ENCODE data around the gene CCDC110. TPM values are rescaled to one million over a fixed set of nuclear protein-coding genes. Genes with fewer than 3 reads are reported as not detected.
A peak's percentile ranks its signal among the peaks of the same experiment; 100 is the strongest.

CCDC110 gene
- total RNA-seq, 2 donors from 2014 or later: 0.35 to 6.2 TPM

DNA sequence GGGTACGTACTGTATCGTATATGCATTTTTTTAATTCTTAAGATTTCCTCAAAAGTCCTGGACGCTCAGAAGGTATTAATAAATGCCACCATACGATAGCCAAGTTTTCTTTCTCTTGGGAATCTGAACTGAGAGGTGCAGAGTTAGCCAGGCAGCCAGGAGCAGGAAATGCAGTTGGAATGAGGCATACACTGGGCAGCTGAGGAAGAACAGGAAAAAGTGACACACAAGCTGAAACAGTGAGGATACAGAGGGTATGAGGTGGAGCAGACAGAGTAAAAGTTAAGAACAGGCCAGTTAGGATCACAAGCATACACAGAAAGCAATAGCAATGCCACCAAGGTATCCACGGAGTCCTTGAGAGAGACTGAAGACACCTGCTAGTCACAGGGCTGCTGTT is 59.1 kb downstream of the CCDC110 start:
- no peak for DNase-seq (ENCODE audit: low spot score)
- H3K4me1 ChIP-seq (ENCODE audit: control insufficient read depth in 1 of 2, low read depth in 2 of 2): peaks cover 7 to 12% of the 10 kb centered on the region in 2 donors
- TF ChIP-seq, protein P1, sequence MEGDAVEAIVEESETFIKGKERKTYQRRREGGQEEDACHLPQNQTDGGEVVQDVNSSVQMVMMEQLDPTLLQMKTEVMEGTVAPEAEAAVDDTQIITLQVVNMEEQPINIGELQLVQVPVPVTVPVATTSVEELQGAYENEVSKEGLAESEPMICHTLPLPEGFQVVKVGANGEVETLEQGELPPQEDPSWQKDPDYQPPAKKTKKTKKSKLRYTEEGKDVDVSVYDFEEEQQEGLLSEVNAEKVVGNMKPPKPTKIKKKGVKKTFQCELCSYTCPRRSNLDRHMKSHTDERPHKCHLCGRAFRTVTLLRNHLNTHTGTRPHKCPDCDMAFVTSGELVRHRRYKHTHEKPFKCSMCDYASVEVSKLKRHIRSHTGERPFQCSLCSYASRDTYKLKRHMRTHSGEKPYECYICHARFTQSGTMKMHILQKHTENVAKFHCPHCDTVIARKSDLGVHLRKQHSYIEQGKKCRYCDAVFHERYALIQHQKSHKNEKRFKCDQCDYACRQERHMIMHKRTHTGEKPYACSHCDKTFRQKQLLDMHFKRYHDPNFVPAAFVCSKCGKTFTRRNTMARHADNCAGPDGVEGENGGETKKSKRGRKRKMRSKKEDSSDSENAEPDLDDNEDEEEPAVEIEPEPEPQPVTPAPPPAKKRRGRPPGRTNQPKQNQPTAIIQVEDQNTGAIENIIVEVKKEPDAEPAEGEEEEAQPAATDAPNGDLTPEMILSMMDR (IDR thresholded peaks at IDR 0.05): no peak
- H3K4me3 ChIP-seq: no peak overlapping the region
- no peaks in the 10 kb centered on the region for H3K27me3 ChIP-seq (replicated peaks; ENCODE audit: insufficient read depth)
- H3K36me3 ChIP-seq: peaks cover 10% of the 10 kb centered on the region
- peak; percentile 40 for ATAC-seq (ENCODE audit: insufficient number of reproducible peaks, low FRiP score, low read depth)
- H3K9me3 ChIP-seq: no peaks in the 10 kb centered on the region
- H3K27ac ChIP-seq: peak overlapping the region; percentile 56 to 63

DNA sequence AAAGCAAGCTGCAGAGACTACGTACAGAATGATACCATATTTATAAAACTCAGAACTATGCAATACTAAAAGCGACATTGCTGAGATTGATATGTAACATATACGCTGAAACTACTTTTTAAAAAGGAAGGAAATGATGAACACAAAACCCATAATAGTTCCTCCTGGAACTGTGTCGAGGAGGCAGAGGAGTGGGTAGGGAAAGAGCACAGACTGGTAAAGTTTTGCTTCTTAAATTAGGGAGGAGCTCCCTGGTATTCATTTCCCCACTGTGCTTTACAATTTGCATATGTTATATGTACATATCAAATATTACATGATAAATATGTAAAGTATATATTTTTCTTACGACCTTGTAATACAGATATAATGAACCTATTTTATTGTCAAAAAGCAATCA is 59.7 kb downstream of the CCDC110 start:
- no peak for DNase-seq (ENCODE audit: low spot score)
- H3K27ac ChIP-seq: peak overlapping the region; percentile 56 to 63
- H3K4me3 ChIP-seq: no peak overlapping the region
- TF ChIP-seq, protein P1 (IDR thresholded peaks at IDR 0.05): no peak
- H3K27me3 ChIP-seq (replicated peaks; ENCODE audit: insufficient read depth): no peaks in the 10 kb centered on the region
- peaks cover 7 to 12% of the 10 kb centered on the region in 2 donors for H3K4me1 ChIP-seq (ENCODE audit: control insufficient read depth in 1 of 2, low read depth in 2 of 2)
- no peak for ATAC-seq (ENCODE audit: insufficient number of reproducible peaks, low FRiP score, low read depth)
- peaks cover 7% of the 10 kb centered on the region for H3K36me3 ChIP-seq
- H3K9me3 ChIP-seq: no peaks in the 10 kb centered on the region

DNA sequence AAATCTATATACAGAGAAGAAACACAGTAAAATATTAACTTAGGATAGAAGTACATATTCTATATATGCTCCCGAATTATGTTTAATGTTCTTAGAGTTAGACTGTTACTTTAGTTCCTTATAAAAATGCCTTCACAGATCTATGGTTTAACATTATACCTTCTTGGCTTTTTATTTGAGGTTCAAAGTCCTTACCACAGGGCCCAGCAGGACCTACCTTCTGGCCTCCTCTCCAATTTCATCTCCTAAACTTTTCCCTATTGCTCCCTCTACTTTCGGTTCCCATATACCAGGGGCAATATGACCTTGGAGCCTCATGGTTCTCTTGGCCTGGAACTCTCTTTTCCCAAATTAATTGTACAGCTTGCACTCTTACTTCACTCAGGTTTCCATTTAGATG is 63.1 kb downstream of the CCDC110 start:
- Histone ChIP-seq H3K36me3 (no peaks in the 10 kb centered on the region), H3K27ac (no peak overlapping the region), H3K4me1 (ENCODE audit: control insufficient read depth in 1 of 2, low read depth in 2 of 2) (peaks cover 8 to 14% of the 10 kb centered on the region in 2 donors)

DNA sequence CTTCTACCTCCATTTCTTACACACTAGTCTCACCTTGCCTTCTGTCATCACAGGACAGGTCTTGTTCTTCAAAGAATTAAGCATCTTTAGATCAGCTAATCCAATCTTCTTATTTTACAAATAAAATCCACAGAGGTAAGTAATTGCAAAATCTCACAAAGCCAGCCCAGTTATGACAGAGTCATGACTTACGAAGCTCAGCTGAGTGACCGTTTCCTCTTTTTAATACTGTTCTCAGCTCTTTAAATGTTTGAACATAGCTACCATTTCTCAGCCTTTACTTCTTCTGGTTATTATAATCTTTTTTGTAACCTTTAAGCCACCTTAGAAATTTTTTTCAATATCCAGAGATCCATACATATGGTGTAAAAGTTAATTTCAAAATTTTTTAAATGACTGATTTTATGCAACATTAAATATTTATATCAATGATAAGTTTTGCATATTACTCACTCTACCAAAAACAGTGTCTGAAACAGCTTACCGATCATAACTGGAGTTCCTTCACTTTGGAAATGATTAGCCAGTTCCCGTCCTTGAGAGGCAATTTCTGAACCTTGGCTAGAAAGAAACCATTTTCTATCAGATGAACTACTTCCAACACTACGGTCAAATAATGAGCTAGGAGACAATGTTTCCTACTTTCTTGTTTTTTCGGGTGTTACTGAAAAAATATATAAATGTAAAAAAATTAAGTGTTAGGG is 66.1 kb downstream of the CCDC110 start:
- peaks cover 13 to 30% of the 10 kb centered on the region in 2 donors for H3K4me1 ChIP-seq (ENCODE audit: control insufficient read depth in 1 of 2, low read depth in 2 of 2)
- TF ChIP-seq, protein P1 (IDR thresholded peaks at IDR 0.05): no peak
- no peak overlapping the region for H3K4me3 ChIP-seq
- no peaks in the 10 kb centered on the region for H3K9me3 ChIP-seq
- ATAC-seq (ENCODE audit: insufficient number of reproducible peaks, low FRiP score, low read depth) (no peak), DNase-seq (ENCODE audit: low spot score) (no peak)
- H3K36me3 ChIP-seq: no peaks in the 10 kb centered on the region
- H3K27me3 ChIP-seq (replicated peaks; ENCODE audit: insufficient read depth): no peaks in the 10 kb centered on the region
- peak overlapping the region; percentile 2 to 79 for H3K27ac ChIP-seq

More for the DNA sequence above, 63.1 kb downstream of the CCDC110 start:
- H3K4me3 ChIP-seq: no peak overlapping the region
- TF ChIP-seq, protein P1 (IDR thresholded peaks at IDR 0.05): no peak
- DNase-seq (ENCODE audit: low spot score): no peak
- H3K9me3 ChIP-seq: no peaks in the 10 kb centered on the region
- ATAC-seq (ENCODE audit: insufficient number of reproducible peaks, low FRiP score, low read depth): no peak
- no peaks in the 10 kb centered on the region for H3K27me3 ChIP-seq (replicated peaks; ENCODE audit: insufficient read depth)

DNA sequence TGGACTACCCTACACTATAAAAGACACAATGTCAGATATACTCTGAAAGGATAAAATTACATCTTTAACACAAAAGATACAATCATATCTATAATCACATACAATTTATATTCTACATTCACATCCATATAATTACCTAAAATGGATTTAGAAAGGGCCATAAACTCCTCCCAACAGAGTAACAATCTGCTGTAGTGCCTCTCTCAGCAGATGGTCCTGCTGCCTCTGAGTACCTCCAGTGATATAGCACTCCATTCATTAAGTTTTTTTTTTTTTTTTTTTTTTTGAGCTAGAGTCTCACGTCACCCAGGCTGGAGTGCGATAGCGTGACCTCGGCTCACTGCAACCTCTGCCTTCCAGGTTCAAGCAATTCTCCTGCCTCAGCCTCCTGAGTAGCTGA is 67.5 kb downstream of the CCDC110 start:
- Histone ChIP-seq H3K27ac (peak overlapping the region; percentile 7 to 79), H3K36me3 (no peaks in the 10 kb centered on the region), H3K4me1 (ENCODE audit: control insufficient read depth in 1 of 2, low read depth in 2 of 2) (peaks cover 13 to 36% of the 10 kb centered on the region in 2 donors), H3K27me3 (replicated peaks; ENCODE audit: insufficient read depth) (no peaks in the 10 kb centered on the region), H3K9me3 (no peaks in the 10 kb centered on the region), H3K4me3 (no peak overlapping the region)
- ATAC-seq (ENCODE audit: insufficient number of reproducible peaks, low FRiP score, low read depth) (no peak), DNase-seq (ENCODE audit: low spot score) (no peak)
- TF ChIP-seq, protein P1 (IDR thresholded peaks at IDR 0.05): no peak
